B cell (primary cell): ENCODE measurements around the gene NOL4L. TPM values are rescaled to one million over a fixed set of nuclear protein-coding genes. Genes with fewer than 3 reads are reported as not detected.

ENCODE experiments used
- ATAC-seq: fragments of 200-7000 bp; cut with Tn5 transposase; one replicate; pipeline ENCODE4 v1.10.0; 2021; ENCODE audit warnings: low read depth, mild to moderate bottlenecking, moderate number of reproducible peaks, moderate library complexity
- CTCF ChIA-PET: fragments of 350-600 bp; sonication (Branson Sonifier 250); formaldehyde crosslinking; loops from one replicate; lab custom pipeline; 2021; ENCODE audit warnings: antibody characterized with exemption, inconsistent platforms; lab: Charles Lee
- POLR2A ChIA-PET: fragments of 350-600 bp; sonication (Branson Sonifier 250); formaldehyde crosslinking; loops from one replicate; lab custom pipeline; 2021; ENCODE audit warnings: antibody characterized with exemption; lab: Charles Lee
- DNase-seq: peaks from one replicate; pipeline ENCODE4 v3.0.0; 2013
- H2AFZ ChIP-seq: 2 replicates; pipeline ENCODE4 v1.6.1; 2012; ENCODE audit warnings: mild to moderate bottlenecking, low read depth, low read length; ENCODE audit not compliant: insufficient read depth, poor library complexity, severe bottlenecking
- H3K27ac ChIP-seq, 2 donors: 1 replicate in 1 of 2; 2 replicates in 1 of 2; pipeline ENCODE4 v1.5.1; 2012 to 2013; ENCODE audit warnings: low read length in 2 of 2, mild to moderate bottlenecking in 2 of 2, moderate library complexity in 1 of 2
- H3K27me3 ChIP-seq, 4 experiments: fragments of 200-600 bp in 1 of 4; sonication (generic) in 1 of 4; replicated peaks in 1 of 4; 1 replicate in 2 of 4; 2 replicates in 2 of 4; pipeline versions ENCODE4 v1.6.1 to v1.7.0; 2013 to 2016; ENCODE audit warnings: low read length in 3 of 4, mild to moderate bottlenecking in 2 of 4, mixed read lengths in 1 of 4, moderate library complexity in 1 of 4; ENCODE audit not compliant: insufficient read depth in 4 of 4, control insufficient read depth in 3 of 4; ENCODE audit errors: control extremely low read depth in 1 of 4
- H3K36me3 ChIP-seq, 2 experiments: replicated peaks in 1 of 2; 1 replicate in 1 of 2; 2 replicates in 1 of 2; pipeline versions ENCODE4 v1.6.1 to v1.7.1; 2013; ENCODE audit warnings: low read length in 1 of 2; ENCODE audit not compliant: insufficient read depth in 2 of 2, control insufficient read depth in 1 of 2; ENCODE audit errors: control extremely low read depth in 1 of 2, extremely low read depth in 1 of 2
- H3K4me1 ChIP-seq, 2 donors: fragments of 200-600 bp in 1 of 2; sonication (generic) in 1 of 2; 1 replicate in 1 of 2; 2 replicates in 1 of 2; pipeline versions ENCODE4 v1.5.1 to v1.6.1; 2013 to 2017; ENCODE audit warnings: low read length in 2 of 2; ENCODE audit not compliant: control insufficient read depth in 2 of 2, insufficient read depth in 2 of 2
- H3K4me2 ChIP-seq: replicated peaks from 2 replicates; pipeline ENCODE3; 2012; ENCODE audit warnings: mild to moderate bottlenecking, low read depth, low read length; ENCODE audit not compliant: poor library complexity, severe bottlenecking
- H3K4me3 ChIP-seq, 5 experiments: fragments of 200-600 bp in 1 of 5; sonication (generic) in 1 of 5; 1 replicate in 3 of 5; 2 replicates in 2 of 5; pipeline versions ENCODE4 v1.5.1 to v1.7.0; 2011 to 2016; ENCODE audit warnings: low read length in 4 of 5, mild to moderate bottlenecking in 4 of 5, low read depth in 2 of 5, control low read depth in 1 of 5, moderate library complexity in 1 of 5; ENCODE audit not compliant: insufficient read depth in 1 of 5; ENCODE audit errors: control extremely low read depth in 1 of 5, extremely low read depth in 1 of 5
- H3K79me2 ChIP-seq: fragments of 200-600 bp; sonication (generic); one replicate; pipeline ENCODE4 v1.6.0; 2016; ENCODE audit warnings: low read length; ENCODE audit not compliant: control insufficient read depth, insufficient read depth
- H3K9ac ChIP-seq: fragments of 200-600 bp; sonication (generic); 2 replicates; pipeline ENCODE4 v1.6.1; 2017; ENCODE audit warnings: mild to moderate bottlenecking, low read length, moderate library complexity
- H3K9me3 ChIP-seq, 3 donors: one replicate each; pipeline versions ENCODE4 v1.6.1 to v1.7.1; 2013; ENCODE audit warnings: low read length in 2 of 3; ENCODE audit not compliant: control insufficient read depth in 2 of 3, insufficient read depth in 1 of 3; ENCODE audit errors: control extremely low read depth in 1 of 3
- H4K20me1 ChIP-seq: 2 replicates; pipeline ENCODE4 v1.6.0; 2012; ENCODE audit warnings: mild to moderate bottlenecking, low read length; ENCODE audit not compliant: insufficient read depth, control insufficient read depth, poor library complexity, severe bottlenecking
- H3K27ac Mint-ChIP-seq: one replicate; pipeline ENCODE4 v1.8.0; 2021; ENCODE audit warnings: mixed read lengths
- H3K27me3 Mint-ChIP-seq: one replicate; pipeline ENCODE4 v1.8.0; 2021; ENCODE audit warnings: mixed read lengths
- H3K4me1 Mint-ChIP-seq: one replicate; pipeline ENCODE4 v1.8.0; 2021; ENCODE audit warnings: mixed read lengths
- H3K4me3 Mint-ChIP-seq: one replicate; pipeline ENCODE4 v1.8.0; 2021; ENCODE audit warnings: mixed read lengths
- H3K9me3 Mint-ChIP-seq: one replicate; pipeline ENCODE4 v1.8.0; 2022; ENCODE audit warnings: mixed read lengths; ENCODE audit not compliant: insufficient read depth
- CTCF ChIP-seq: fragments of 200-600 bp; IDR thresholded peaks from one replicate; pipeline ENCODE4 v1.8.0; 2022; ENCODE audit warnings: antibody characterized with exemption, mild to moderate bottlenecking
- EZH2 ChIP-seq: IDR thresholded peaks from 2 replicates; pipeline ENCODE4 v1.6.1; 2012; ENCODE audit warnings: borderline replicate concordance, low read depth, mild to moderate bottlenecking, moderate library complexity, low read length; ENCODE audit not compliant: insufficient read depth, poor library complexity, severe bottlenecking
- WGBS: methylation state at CpG from one replicate; pipeline ENCODE4 v1.1.5; 2013; ENCODE audit warnings: missing lambda C conversion rate; ENCODE audit not compliant: insufficient coverage; 5-methylcytosine and 5-hydroxymethylcytosine counted together
- intact Hi-C: fragments of 100-400 bp; cut with micrococcal nuclease; formaldehyde crosslinking; loops from one replicate; pipeline ENCODE4 v1.10.0; 2022
- polyA plus RNA-seq: library from polyadenylated mRNA; depleted of rRNA; stranded (reverse); fragments of >200 nt; gene quantifications from 2 replicates; pipeline ENCODE4 v1.2.3, GENCODE V29; 2012
- total RNA-seq, 2 donors: library from RNA; stranded (reverse); fragments of 120-200 nt in 1 of 2; gene quantifications; 1 replicate in 1 of 2; 2 replicates in 1 of 2; pipeline versions ENCODE4 v1.2.3 to v1.2.4, GENCODE V29; 2013 to 2022

The NOL4L gene
- total and polyA plus RNA-seq, 2 donors (not counting 1 experiment from before 2014, with no cell fraction given), result 6.5 to 7.9 TPM

- no peak for TF ChIP-seq EZH2
- TF ChIP-seq CTCF, result no peak
- no peak overlapping the region for H3K9ac ChIP-seq
- intact Hi-C loops, result no loop called here
- H3K4me1 ChIP-seq, result peaks cover 0 to under 1% of the 10 kb centered on the region in 2 donors
- H3K4me3 ChIP-seq, result no peak overlapping the region
- H3K27me3 ChIP-seq, result peaks cover 0 to 28% (median under 1%) of the 10 kb centered on the region in 4 experiments
- ChIA-PET CTCF (interaction anchor here (0.6 kb wide), 2 partner anchors 130 to 521 kb away, joined by 3 read pairs; no protein-coding TSS in a partner anchor), POLR2A (no interaction called here)
- no peak overlapping the region for H2AFZ ChIP-seq
- no peaks in the 10 kb centered on the region for H3K36me3 ChIP-seq
- no peak overlapping the region for H3K27ac ChIP-seq
- peaks cover 6% of the 10 kb centered on the region for H3K4me1 Mint-ChIP-seq
- no peak overlapping the region for H3K27ac Mint-ChIP-seq
- no peak for DNase-seq
- no peaks in the 10 kb centered on the region for H4K20me1 ChIP-seq
- no peak overlapping the region for H3K4me3 Mint-ChIP-seq
- WGBS, result 97% methylated on average over 6 of the region's 8 CpGs
- H3K9me3 ChIP-seq, result peaks cover 0 to 3% (median 0%) of the 10 kb centered on the region in 3 donors
- H3K79me2 ChIP-seq, result peaks cover 11% of the 10 kb centered on the region
- H3K9me3 Mint-ChIP-seq, result no peaks in the 10 kb centered on the region
- no peak overlapping the region for H3K4me2 ChIP-seq
- ATAC-seq, result no peak
- H3K27me3 Mint-ChIP-seq, result peaks cover 10% of the 10 kb centered on the region
These were observed 29.5 kb downstream of the NOL4L start for GRCh38 chr20:32555584-32555983.

GRCh38 chr20:32554965-32555289 lies 30.2 kb downstream of the NOL4L start:
- Histone ChIP-seq H3K9ac (no peak overlapping the region), H3K79me2 (peaks cover 11% of the 10 kb centered on the region), H3K4me1 (no peaks in the 10 kb centered on the region), H3K27me3 (peaks cover 0 to 25% (median under 1%) of the 10 kb centered on the region in 4 experiments), H3K9me3 (peaks cover 0 to 3% (median 0%) of the 10 kb centered on the region in 3 donors), H2AFZ (no peak overlapping the region), H4K20me1 (no peaks in the 10 kb centered on the region), H3K36me3 (no peaks in the 10 kb centered on the region), H3K4me3 (no peak overlapping the region), H3K4me2 (no peak overlapping the region), H3K27ac (no peak overlapping the region)
- CTCF ChIA-PET, result interaction anchor here (0.6 kb wide), 1 partner anchor 131 kb away, joined by 3 read pairs; no protein-coding TSS in a partner anchor
- no peaks in the 10 kb centered on the region for H3K9me3 Mint-ChIP-seq
- peaks cover 2% of the 10 kb centered on the region for H3K4me1 Mint-ChIP-seq
- WGBS, result 100% methylated on average over 2 of the region's 3 CpGs
- H3K27ac Mint-ChIP-seq, result no peak overlapping the region
- intact Hi-C loops, result no loop called here
- POLR2A ChIA-PET, result no interaction called here
- ATAC-seq, result no peak
- peaks cover 5% of the 10 kb centered on the region for H3K27me3 Mint-ChIP-seq
- no peak for DNase-seq
- H3K4me3 Mint-ChIP-seq, result no peak overlapping the region
- TF ChIP-seq EZH2 (no peak), CTCF (no peak)
